Thoracic aorta (tissue), 2 donors: Measurements from ENCODE around the gene ABTB2. TPM values are rescaled to one million over a fixed set of nuclear protein-coding genes. Genes with fewer than 3 reads are reported as not detected.

Experiments used
- ATAC-seq: fragments of 150-250 bp; one replicate; pipeline ENCODE4 v1.8.0; 2017; ENCODE audit warnings: low read depth; ENCODE audit not compliant: insufficient number of reproducible peaks, low FRiP score
- DNase-seq: peaks from one replicate; pipeline ENCODE4 v3.0.0-alpha.2; 2020; ENCODE audit warnings: low spot score
- H3K27ac ChIP-seq, 2 donors: fragments of 200-600 bp; sonication (generic); 1 replicate in 1 of 2; 2 replicates in 1 of 2; pipeline ENCODE4 v1.5.1; 2016; ENCODE audit warnings: mild to moderate bottlenecking in 2 of 2, moderate library complexity in 2 of 2
- H3K27me3 ChIP-seq: fragments of 200-600 bp; sonication (generic); replicated peaks from 2 replicates; pipeline ENCODE4 v1.6.0; 2016; ENCODE audit warnings: mild to moderate bottlenecking; ENCODE audit not compliant: insufficient read depth
- H3K36me3 ChIP-seq: fragments of 200-600 bp; sonication (generic); one replicate; pipeline ENCODE4 v1.5.1; 2016
- H3K4me1 ChIP-seq, 2 donors: fragments of 200-600 bp; sonication (generic); 1 replicate in 1 of 2; 2 replicates in 1 of 2; pipeline versions ENCODE4 v1.5.1 to v1.6.0; 2016; ENCODE audit warnings: low read depth in 2 of 2, mild to moderate bottlenecking in 1 of 2; ENCODE audit not compliant: control insufficient read depth in 1 of 2
- H3K4me3 ChIP-seq: fragments of 200-600 bp; sonication (generic); 2 replicates; pipeline ENCODE4 v1.5.1; 2016; ENCODE audit warnings: mild to moderate bottlenecking
- H3K9me3 ChIP-seq: fragments of 200-600 bp; sonication (generic); 2 replicates; pipeline ENCODE4 v1.5.1; 2016
- CTCF ChIP-seq: fragments of 200-600 bp; sonication (generic); IDR thresholded peaks from one replicate; pipeline ENCODE4 v1.5.1; 2019; ENCODE audit warnings: antibody characterized with exemption
- total RNA-seq, 2 donors: library from RNA; depleted of rRNA; stranded (reverse); fragments of >200 nt; gene quantifications; one replicate each; pipeline versions ENCODE4 v1.1.0 to v1.2.3, GENCODE V29; 2016

Gene ABTB2
- total RNA-seq, 2 donors from 2014 or later: 12.3 to 31.0 TPM

- Histone ChIP-seq H3K4me1 (peaks cover 21 to 51% of the 10 kb centered on the region in 2 donors), H3K27me3 (no peaks in the 10 kb centered on the region), H3K9me3 (no peaks in the 10 kb centered on the region), H3K4me3 (no peak overlapping the region), H3K36me3 (no peaks in the 10 kb centered on the region), H3K27ac (no peak overlapping the region)
- DNase-seq: no peak
- no peak for ATAC-seq
- no peak for TF ChIP-seq CTCF
Measured at GRCh38 chr11:34261820-34262219, 96.0 kb downstream of the ABTB2 start.

- H3K27me3 ChIP-seq: no peaks in the 10 kb centered on the region
- DNase-seq: no peak
- TF ChIP-seq CTCF: no peak
- no peaks in the 10 kb centered on the region for H3K36me3 ChIP-seq
- no peak for ATAC-seq
- no peaks in the 10 kb centered on the region for H3K9me3 ChIP-seq
- no peak overlapping the region for H3K27ac ChIP-seq
- H3K4me1 ChIP-seq: peaks cover 19 to 52% of the 10 kb centered on the region in 2 donors
- H3K4me3 ChIP-seq: no peak overlapping the region
Measured at GRCh38 chr11:34261095-34261494, 96.7 kb downstream of the ABTB2 start.

GRCh38 chr11:34260072-34260575 lies 97.7 kb downstream of the ABTB2 start:
- peaks cover 20 to 54% of the 10 kb centered on the region in 2 donors for H3K4me1 ChIP-seq
- no peak for TF ChIP-seq CTCF

GRCh38 chr11:34259087-34259486 lies 98.7 kb downstream of the ABTB2 start:
- no peaks in the 10 kb centered on the region for H3K9me3 ChIP-seq
- DNase-seq (no peak), ATAC-seq (no peak)
- TF ChIP-seq CTCF: no peak
- H3K36me3 ChIP-seq: no peaks in the 10 kb centered on the region
- peaks cover 19 to 45% of the 10 kb centered on the region in 2 donors for H3K4me1 ChIP-seq
- H3K27ac ChIP-seq: no peak overlapping the region
- no peak overlapping the region for H3K4me3 ChIP-seq
- H3K27me3 ChIP-seq: no peaks in the 10 kb centered on the region

More at GRCh38 chr11:34260072-34260575, 97.7 kb downstream of the ABTB2 start:
- H3K4me3 ChIP-seq: no peak overlapping the region
- no peaks in the 10 kb centered on the region for H3K36me3 ChIP-seq
- H3K27ac ChIP-seq: no peak overlapping the region
- DNase-seq (no peak), ATAC-seq (no peak)
- no peaks in the 10 kb centered on the region for H3K27me3 ChIP-seq
- H3K9me3 ChIP-seq: no peaks in the 10 kb centered on the region

GRCh38 chr11:34256626-34257025 lies 101.2 kb downstream of the ABTB2 start:
- Histone ChIP-seq H3K36me3 (no peaks in the 10 kb centered on the region), H3K4me1 (peaks cover 12 to 30% of the 10 kb centered on the region in 2 donors), H3K9me3 (no peaks in the 10 kb centered on the region), H3K4me3 (peak overlapping the region; percentile 38), H3K27me3 (no peaks in the 10 kb centered on the region), H3K27ac (peak overlapping the region; percentile 58)
- no peak for DNase-seq
- ATAC-seq: peak; percentile 33
- TF ChIP-seq CTCF: no peak
